GM19395 (cell line): Measurements from ENCODE around the gene PRLR.
"Not testable (repeated sequence)": the region's sequence is repeated elsewhere in the genome, so short reads cannot be mapped to it uniquely, and the experiment has no call there.

Source experiments
- ATAC-seq: cut with Tn5 transposase; IDR thresholded peaks from one replicate; pipeline ENCODE4 v1.9.1; 2021; ENCODE audit warnings: mild to moderate bottlenecking, moderate library complexity; ENCODE audit not compliant: unreplicated experiment

Gene PRLR

DNA sequence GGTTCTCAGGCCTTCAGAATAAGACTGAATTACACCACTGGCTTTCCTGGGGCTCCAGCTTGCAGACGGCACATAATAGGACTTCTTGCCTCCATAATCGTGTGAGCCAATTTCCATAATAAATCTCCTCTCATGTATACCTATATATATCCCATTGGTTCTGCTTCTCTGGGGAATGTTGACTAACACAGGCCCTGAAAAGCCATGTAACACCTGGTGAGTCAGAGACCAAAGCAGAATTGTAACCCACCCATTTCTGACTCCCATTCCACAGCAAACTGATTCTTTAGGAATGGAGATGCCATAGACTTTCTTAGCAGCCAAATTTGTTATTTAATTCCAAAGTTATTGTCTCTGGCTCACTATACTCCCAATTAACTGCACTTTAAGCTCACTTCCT is 97.1 kb downstream of the PRLR start:
- ATAC-seq = no peak

DNA sequence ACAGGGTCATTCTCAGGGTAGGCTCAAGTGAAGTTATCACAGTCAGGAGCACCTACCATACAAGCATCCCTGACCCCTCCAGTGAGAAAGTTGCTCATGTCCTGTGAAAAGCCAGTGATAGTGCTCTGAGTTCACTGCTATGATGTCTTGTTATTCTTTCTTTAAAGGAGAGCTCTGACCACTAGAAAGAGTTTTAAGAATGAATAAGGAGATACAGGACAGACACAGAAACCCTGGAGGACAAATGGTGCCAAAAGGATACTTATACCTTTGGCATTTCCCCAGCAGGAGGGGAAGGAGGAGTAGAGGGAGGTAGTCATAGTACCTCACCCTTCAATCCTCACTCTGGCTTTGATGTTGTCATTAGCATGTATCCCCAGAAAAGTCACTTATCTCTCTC is 98.6 kb downstream of the PRLR start:
- ATAC-seq = no peak

DNA sequence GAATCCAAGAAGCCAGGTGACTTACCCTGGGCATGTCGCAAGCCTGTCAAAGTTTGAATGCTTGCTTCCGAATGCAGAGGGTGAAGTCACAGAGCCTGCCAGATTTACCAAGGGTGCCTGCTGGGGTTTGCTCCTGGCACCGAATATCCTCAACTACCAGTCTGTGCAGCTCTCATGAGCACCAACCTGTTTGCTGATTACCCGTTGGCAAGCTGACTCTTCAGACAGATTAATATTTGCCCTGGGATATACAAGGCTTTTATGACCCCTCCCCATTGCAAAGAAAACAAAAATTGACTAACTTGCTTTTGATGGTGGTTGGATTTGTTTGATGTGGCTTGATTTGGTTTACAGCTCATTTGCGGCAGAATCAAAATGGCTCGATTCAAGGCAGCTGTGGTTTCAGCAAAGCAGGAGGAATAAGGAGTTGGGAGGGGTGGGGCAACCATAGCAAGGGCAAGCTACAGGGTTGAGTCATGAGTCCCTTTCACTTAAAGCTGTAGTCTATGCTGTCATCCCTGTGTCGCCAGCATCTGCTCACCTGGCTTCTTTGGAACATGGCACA is 100.3 kb downstream of the PRLR start:
- ATAC-seq = peak; percentile 65

DNA sequence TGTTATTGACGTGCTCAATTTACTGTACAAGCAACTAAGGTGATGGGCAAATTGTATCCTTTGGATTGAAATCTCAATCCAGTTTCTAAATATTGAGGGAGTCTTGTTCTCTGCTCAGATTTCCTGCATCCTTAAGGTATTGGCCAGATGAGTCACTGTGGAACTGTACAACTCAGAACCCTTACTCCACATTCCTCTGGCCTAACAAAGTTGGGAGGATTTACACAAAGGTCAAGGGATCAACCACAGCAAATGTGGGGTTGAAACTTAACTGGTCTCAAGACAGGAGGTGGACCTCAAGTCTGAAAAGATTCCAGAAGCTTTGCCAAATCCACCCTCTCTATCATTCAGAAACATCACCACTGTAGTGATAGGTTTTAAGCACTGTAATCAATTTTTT is 101.0 kb downstream of the PRLR start:
- no peak for ATAC-seq

DNA sequence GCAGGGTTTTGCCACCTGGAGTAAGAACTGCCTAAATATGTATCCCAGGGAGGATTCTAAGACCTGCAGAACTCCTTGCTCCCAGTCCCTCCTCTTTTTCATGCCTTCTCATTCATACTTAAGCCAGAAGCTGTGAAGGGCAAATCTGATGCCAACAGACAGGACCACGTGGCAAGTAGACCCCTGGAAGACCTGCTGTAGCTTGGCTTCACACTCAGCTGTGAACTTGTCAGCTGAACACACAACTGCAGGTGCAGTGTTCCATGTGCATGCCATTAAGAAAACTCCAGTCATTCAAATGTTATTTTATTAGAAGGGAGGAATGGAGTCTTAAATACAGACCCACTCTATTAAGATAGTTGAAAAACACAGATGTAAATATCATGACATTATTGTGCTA is 103.3 kb downstream of the PRLR start:
- ATAC-seq = no peak

DNA sequence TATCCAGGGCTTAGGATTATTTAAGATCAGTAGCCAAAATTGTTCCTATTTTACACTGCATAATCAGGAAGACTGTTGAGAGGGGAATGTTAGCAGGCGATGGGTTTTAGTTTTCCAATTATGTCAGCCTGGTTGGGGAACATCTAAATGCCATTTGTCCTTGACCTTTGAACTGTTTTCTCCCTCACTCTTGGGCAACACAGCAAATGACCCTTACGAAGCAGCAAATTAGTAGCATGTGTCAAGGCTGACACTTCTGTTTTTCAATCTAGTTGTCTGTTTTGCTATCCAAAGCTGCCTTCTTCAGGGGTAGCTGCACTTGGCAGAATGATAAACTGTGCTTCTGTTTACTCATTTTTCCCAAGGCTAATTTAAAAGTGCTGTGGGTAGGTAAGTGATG is 104.5 kb downstream of the PRLR start:
- no peak for ATAC-seq

DNA sequence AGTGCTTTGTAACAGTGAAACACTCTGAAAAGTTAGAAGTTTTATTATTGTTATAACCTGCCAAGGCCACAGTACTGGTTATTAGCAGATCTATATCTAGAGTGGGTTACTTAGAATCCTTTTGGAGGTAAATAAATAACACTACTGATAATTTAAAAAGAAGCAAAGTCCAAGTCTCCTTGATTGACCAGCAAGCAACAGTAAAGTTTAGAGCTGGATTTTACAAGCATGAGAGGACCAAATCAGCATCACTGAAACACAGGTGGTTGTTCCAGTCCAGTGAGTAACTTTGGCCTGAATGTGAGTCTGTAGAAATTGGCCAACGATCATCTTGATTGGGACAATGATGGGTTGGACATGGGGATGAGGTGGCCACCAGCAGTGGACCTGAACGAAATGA is 105.4 kb downstream of the PRLR start:
- ATAC-seq = no peak

DNA sequence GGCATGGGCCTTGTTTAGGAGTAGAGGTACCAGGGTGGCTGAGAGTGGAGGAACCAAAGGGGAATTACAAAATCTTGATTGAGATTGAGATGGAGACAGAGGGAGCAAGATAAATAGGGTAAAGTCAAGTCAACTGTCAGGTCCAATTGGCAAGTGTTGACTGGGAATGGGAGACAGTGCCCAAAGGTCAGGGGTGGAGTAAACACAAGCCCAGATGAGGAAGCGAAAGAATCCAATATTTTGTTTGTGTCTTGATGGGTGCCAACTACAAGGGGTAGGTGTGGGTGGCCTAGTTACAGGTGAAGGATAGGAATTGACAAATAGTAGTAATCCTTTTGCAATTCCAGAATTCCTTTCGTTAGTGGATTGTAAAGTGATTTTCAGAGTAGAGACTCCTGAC is 107.5 kb downstream of the PRLR start:
- no peak for ATAC-seq

DNA sequence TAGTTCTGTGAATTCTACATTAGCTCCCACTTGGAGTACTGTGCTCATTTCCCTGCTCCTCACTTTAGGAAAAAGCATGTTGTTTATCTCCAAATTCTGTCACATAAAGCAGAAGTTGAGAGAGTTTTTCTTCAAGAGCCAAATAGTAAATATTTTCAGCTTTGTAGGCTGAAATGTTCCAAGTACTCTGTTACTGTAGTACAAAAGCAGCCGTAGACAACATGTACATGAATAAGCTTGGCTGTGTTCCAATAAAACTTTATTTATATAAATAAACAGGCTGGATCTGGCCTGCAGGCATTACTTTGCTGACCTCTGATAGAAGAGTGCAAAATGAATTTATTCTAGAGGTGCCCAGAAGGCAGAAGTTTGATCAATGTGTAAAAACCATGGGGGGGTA is 109.6 kb downstream of the PRLR start:
- no peak for ATAC-seq

DNA sequence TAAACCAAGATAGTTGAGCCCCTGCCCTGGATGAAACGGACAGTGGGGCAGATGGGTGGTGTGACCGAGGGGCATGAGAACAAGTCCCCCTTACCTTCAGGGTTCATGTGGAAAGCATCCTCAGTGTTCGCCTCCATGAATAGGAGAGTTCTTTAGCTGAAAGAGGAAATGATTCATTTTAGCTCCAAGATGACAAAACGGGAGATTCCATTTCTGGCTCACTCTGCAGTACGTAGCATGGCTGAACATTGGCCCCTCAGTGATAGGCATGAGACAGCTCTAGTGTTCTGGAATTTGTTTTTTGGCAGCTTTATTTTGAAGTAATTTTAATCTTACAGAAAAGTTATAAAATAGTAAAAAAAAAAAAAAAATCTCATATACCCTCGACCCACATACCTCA is 112.3 kb downstream of the PRLR start:
- no peak for ATAC-seq

DNA sequence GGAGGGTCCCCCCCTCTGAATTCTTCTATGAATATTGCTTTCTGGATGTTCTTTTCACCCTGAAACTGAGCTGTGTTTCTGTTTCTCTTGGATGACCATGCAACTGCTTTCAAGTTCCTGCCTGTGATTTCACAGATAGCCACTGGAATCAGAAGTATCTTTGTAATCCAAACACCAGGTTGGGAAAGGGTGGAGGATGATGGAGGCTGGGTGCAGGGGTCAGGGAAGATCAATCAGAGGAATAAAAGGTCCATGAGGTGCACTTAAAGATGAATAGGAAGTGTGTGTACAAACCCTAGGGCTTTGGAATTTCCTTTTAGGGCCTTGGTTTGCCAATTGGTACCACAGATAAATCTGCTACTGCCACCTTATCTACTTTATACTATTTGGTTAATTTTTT is 114.4 kb downstream of the PRLR start:
- no peak for ATAC-seq

DNA sequence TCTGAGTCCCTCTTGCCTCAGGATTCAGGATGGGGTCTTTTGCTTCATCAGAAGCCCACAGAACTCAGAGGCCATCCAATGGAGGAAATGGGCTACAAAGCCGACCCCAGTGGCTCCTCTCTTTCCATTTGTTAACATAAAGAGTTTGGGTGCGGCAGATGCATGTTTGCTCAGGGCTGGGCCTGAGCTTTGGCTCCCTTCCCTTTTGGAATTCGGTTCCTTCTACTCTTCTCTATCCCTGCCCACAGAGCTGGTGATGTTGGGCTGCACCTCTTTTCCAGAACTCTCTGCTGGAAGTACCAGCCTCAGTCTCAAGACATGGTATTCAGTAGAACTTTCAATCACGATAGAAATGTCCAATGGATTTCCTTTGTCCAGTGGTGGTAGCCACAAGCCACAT is 115.6 kb downstream of the PRLR start:
- no peak for ATAC-seq

DNA sequence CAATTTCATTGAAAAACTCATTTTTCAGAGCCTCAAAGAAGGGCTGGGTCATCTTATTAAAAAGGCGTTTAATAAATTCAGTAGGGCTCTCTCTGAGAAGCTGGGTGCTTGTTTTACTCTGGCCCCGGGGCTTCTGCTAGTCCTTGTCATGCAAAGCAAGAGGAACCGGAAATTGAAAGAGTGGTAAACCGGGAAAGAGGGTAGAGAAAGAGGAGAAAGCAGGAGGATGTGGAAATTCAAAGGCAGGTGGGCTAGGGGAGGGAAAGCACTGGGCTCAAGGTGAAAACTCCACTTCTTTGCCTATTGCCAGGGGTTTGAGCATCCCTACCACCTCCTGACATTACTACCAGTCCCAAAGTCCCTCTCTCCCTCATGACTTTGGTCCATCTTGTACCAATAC is 118.0 kb downstream of the PRLR start:
- ATAC-seq = no peak

DNA sequence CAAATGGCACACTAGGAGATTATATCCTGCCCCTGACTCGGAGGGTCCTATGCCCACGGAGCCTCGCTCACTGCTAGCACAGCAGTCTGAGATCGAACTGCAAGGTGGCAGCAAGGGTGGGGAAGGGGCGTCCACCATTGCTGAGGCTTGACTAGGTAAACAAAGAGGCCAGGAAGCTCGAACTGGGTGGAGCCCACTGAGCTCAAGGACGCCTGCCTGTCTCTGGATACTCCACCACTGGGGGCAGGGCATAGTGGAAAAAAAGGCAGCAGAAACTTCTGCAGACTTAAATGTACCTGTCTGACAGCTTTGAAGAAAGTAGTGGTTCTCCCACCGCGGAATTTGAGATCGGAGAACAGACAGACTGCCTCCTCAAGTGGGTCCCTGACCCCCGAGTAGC is 125.7 kb downstream of the PRLR start:
- not testable (repeated sequence) for ATAC-seq

DNA sequence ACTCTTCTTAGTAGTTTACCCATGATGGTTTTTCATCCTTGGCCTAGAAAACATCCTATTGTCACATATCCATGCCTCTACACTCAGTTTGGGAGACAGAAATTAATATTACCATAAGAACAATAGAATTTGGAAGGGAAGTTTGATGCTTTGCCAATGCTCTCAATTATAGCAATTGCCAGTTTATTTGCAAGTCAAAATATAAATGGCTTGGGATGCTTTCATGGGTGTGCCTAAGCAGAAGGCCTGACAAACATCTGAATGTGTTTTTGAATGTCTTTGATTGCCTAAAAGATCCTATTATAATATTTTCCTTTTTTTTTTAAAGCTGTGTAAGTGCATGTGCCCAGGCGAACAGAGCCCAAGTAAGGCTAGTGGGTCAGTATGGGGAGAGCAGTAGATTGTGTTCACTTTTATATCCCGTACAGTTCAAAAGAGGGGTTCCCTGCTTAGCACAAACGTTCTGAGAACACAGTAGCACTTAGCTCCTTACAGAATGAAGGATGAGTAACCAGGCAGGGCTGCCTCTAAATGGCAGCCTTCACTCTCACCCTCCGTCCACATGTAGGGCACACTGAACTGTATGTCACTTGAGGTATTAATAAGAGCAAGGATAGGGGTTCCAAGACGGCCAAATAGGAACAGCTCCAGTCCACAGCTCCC is 126.5 kb downstream of the PRLR start:
- no peak for ATAC-seq

DNA sequence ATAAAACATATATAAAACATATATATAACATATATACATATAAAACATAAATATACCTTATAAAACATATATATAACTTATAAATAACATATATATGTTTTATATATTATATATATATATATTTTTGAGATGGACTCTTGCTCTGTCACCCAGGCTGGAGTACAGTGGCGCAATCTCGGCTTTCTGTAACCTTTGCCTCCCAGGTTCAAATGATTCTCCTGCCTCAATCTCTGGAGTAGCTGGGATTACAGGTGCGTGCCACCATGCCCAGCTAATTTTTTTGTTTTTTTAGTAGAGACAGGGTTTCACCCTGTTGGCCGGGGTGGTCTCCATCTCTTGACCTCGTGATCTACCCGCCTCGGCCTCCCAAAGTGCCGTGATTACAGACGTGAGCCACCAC is 128.6 kb downstream of the PRLR start:
- ATAC-seq = not testable (repeated sequence)

DNA sequence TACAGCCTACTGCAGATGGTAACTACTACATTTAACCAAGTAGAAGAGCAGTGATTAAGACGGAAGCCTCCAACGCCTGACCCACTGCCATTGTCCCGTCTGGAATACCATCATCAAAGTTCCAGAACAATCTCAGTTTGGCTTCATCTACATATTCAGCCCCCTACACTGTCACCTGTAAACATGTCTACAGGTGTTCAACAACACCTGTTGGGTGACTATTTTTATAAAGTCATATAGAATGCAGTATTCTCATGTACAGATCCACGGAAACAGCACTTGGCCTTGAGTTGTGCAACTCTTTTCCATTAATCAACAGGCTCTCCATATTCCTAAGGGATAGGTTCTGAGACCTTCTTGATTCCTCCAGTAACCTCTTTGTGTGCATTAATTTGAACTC is 129.3 kb downstream of the PRLR start:
- ATAC-seq = no peak

DNA sequence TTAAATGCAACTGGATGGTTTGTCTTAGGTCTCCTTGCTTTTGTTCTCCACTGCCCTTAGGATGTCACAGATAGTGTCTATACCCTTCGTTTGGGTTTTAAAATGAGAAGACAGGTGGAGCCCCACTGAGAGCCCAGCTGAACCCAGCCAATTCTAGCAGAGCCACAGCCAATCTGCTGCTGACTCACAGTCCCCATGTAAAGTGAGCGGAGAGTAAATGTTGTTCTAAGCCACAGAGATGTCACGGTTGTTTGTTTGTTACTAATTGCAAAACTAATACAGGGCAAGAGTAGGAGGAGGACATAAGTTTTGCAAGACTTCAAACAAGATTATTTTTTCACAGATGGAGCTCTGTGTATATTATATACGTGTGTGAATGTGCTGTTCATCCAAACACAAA is 132.1 kb downstream of the PRLR start:
- ATAC-seq = no peak

DNA sequence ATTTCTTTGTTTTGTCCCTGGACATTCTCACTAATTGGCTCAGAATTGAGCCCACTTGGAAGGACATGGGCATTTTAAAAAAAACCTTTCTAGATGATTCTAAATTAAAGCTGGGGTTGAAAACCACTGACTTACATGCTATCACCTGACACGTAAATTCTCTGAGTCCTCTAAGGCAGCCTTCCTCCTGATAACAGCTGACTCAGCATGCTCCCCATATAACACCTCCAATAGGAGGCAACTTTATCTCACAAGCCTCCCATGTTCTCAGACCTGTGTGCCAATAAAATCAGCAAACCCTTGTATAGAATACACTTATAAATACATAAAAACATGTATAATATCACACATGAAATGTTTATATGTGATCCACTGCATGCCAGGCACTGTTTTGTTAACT is 133.4 kb downstream of the PRLR start:
- ATAC-seq = no peak

DNA sequence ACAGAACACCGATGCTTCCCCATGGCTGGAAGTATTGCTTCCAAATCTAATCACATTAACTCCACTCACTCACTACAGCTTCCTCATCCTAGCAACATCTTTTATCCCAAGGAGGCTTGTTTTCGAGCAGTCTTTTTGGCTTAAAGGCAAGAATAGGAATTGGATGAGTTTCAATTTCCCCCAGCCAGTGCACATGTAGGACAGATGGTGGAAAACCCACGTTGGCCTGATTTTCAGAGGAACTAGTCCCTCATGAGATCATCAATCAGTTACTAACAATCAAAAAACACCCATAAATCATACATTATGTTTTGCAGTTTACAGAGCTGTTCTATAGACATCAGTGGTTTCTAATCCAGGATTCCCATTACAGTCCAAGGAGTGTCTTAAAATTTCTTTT is 134.1 kb downstream of the PRLR start:
- ATAC-seq = no peak

DNA sequence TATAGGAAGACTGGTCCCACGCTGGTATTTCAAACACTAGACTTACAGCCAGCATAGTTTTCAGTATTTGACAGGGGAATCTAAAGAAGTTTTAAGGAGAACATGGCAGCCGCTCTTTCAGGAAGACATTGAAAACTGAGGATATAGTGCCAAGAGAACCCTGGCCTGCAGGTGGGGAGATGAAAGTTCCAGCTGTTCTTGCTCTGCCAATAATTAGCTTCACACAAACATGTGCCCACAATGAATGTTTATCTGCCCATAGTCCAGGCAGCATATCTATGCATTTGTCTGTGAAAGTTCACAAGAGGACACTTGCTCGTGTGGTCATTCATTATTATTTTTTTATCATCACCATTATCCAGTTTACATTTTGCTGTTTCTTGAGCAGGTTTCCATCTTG is 134.9 kb downstream of the PRLR start:
- ATAC-seq = no peak

DNA sequence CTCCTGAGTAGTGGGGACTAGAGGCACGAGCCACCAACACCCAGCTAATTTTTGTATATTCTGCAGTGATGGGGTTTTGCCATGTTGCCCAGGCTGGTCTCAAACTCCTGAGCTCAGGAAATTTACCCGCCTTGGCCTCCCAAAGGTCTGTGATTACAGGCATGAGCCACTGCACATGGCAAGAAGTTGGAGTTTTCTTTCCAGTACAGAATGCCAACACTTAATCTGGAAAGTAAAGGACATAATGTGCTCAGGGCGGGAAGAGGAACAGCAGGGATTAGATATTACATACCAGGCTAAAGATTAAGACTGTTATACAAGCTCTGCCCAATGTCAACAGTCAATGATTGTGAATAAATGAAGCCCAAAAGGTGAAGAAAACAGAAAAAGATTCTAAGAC is 135.3 kb downstream of the PRLR start:
- ATAC-seq = no peak

DNA sequence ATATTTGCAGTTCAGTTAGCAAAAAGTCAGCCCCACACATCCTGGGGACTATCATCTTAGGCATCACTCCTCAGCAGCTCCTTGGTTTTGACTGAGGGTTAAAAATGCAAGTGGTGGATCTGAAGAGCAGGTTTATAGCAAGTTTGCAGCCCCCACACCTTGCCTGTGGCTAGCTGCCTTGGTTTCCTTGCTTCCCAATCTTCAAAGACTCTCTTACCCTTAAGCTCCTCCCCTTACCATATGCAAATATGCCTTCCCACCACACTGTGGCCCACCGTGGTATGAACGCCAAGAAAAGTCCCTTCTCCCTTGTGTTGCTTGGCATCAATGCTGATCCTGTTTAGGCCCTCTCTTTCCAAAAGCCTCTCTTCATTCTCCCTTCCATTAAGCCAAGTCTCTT is 137.6 kb downstream of the PRLR start:
- no peak for ATAC-seq
